GM10266 (cell line): ENCODE data around the gene TRIM38.
A peak's percentile ranks its signal among the peaks of the same experiment; 100 is the strongest.
"Not testable (repeated sequence)": the region's sequence is repeated elsewhere in the genome, so short reads cannot be mapped to it uniquely, and the experiment has no call there.

Experiments
- DNase-seq: peaks from one replicate; pipeline ENCODE4 v3.0.0; 2012; ENCODE audit errors: extremely low spot score
- CTCF ChIP-seq: IDR thresholded peaks from 2 replicates; pipeline ENCODE4 v1.5.1; 2012; ENCODE audit warnings: mild to moderate bottlenecking, low read depth; ENCODE audit not compliant: control insufficient read depth, insufficient read depth; ENCODE audit errors: missing control alignments

The TRIM38 gene

GRCh38 chr6:26012061-26012460 is 49.5 kb downstream of the TRIM38 start:
- TF ChIP-seq CTCF, result no peak
- no peak for DNase-seq

GRCh38 chr6:26014386-26014785 is 51.8 kb downstream of the TRIM38 start:
- DNase-seq, result not testable (repeated sequence)

GRCh38 chr6:26016245-26016962 is 53.8 kb downstream of the TRIM38 start:
- DNase-seq, result no peak
- TF ChIP-seq CTCF, result no peak

GRCh38 chr6:26016963-26017631 is 54.5 kb downstream of the TRIM38 start:
- DNase-seq, result no peak

GRCh38 chr6:26017632-26017966 is 55.0 kb downstream of the TRIM38 start:
- peak; percentile 29 for TF ChIP-seq CTCF
- DNase-seq, result peak; percentile 25

More at GRCh38 chr6:26016963-26017631, 54.5 kb downstream of the TRIM38 start:
- no peak for TF ChIP-seq CTCF

- DNase-seq, result no peak
- no peak for TF ChIP-seq CTCF
Measured at GRCh38 chr6:26019261-26019830, 56.7 kb downstream of the TRIM38 start.

GRCh38 chr6:26019967-26020328 is 57.3 kb downstream of the TRIM38 start:
- TF ChIP-seq CTCF, result no peak
- DNase-seq, result no peak
